NCI-H446 (cell line): ENCODE results near the gene SFXN3.

ENCODE experiments used
- DNase-seq, 2 experiments: peaks; one replicate each; lab custom pipeline; 2025; lab: John Stamatoyannopoulos, UW

The SFXN3 gene

DNA sequence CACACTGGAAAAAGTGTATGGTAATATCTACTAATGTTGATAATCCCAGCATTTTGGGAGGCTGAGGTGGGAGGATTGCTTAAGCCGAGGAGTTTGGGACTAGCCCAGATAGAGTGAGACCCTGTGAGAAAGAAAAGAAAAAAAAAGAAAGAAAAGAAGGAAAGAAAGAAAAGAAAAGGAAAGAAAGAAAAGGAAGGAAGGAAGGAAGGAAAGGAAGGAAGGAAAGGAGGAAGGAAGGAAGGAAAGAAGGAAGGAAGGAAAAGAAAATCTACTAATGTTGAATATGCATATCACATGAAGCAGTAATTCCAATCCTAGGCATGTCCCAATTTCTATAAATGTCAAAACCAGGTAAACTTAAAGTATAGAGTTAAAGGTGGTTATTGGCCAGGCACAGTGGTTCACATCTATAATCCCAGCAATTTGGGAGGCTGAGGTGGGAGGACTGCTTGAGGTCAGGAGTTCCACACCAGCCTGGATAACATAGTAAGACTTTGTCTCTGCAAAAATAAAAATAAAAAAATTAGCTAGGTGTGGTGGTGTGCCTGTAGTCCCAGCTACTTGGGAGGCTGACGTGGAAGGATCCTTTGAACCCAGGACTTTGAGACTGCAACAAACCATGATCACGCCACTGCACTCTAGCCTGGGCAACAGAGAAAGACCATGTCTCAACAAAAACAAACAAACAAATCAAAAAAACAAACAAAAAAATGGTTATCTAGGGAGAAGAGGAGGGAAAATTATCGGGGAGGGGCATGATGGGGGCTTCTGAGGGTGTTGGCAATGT lies 25.5 kb downstream of the SFXN3 start:
- no peak for DNase-seq

DNA sequence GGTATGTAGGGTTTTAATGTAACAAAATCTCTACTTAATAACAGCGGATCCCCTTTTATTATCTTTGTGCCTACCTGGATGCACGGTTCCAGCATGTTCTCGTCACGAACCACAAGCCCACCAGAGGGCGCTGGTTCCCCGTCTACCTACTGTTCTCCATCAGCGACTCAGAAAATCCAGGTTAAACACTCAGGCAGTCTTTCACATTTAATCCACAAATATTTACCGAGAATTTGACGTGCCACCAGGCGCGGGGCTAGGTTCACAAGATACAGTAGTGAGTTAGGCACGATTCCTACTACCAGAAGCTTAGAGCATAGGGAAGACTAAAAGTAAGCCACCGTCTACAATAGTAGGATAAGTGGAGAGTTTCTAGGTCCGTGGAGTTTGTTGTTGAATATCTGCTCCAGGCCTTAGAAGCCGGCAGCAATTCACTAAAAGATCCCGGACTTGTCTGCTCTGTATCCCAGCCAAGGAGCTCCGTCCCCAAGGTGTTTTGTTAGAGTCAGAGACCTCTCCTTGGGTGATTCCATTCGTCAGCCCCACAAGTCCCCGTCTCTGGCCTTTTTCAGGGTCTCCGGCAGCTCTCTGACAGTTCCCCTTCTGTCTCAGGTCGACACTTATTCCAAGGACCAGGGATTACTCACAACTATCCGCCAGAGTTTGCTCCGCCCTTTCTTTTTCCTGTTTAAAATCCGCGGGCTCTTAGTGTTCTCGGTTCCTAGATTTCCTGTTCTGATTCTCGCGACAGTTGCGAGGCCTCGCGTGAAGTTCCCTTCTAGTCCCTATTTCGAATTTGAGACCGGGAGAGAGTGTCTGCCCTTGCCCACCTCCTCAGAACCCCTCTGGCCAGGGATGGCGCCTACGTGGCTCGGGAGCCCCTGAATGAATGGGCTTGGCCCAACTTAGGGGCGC lies 29.3 kb downstream of the SFXN3 start:
- peak; percentile 78 to 91 for DNase-seq

- DNase-seq, result peak; percentile 81 to 92
Observed at GRCh38 chr10:101060951-101061623, 30.1 kb downstream of the SFXN3 start.

- DNase-seq, result peak in 1 of 2 experiments; percentile 38
Observed at GRCh38 chr10:101061624-101062231, 30.7 kb downstream of the SFXN3 start, which contains the start of gene KAZALD1. Gene KAZALD1, plus strand, starts transcription at chr10:101061989. Its CDS starts 604 bp downstream, at chr10:101062593.

DNA sequence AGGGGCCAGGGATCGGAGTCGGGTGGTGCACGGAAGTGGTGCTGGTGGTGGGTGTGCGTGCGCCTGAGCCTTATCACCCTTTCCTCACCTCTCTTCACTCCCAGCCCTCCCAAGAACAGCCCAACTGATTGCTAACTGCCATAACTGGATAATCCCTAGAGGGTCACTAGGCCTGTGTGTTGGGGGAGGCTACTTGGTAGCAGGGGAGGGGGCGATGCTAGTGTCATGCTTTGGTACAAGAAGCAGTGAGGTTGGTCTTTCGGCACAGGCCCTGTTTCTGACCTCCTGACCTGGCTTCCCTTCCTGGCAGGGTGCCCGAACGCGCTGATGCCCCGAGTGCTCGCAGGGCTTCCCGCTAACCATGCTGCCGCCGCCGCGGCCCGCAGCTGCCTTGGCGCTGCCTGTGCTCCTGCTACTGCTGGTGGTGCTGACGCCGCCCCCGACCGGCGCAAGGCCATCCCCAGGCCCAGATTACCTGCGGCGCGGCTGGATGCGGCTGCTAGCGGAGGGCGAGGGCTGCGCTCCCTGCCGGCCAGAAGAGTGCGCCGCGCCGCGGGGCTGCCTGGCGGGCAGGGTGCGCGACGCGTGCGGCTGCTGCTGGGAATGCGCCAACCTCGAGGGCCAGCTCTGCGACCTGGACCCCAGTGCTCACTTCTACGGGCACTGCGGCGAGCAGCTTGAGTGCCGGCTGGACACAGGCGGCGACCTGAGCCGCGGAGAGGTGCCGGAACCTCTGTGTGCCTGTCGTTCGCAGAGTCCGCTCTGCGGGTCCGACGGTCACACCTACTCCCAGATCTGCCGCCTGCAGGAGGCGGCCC lies 31.4 kb downstream of the SFXN3 start:
- DNase-seq, result no peak

DNA sequence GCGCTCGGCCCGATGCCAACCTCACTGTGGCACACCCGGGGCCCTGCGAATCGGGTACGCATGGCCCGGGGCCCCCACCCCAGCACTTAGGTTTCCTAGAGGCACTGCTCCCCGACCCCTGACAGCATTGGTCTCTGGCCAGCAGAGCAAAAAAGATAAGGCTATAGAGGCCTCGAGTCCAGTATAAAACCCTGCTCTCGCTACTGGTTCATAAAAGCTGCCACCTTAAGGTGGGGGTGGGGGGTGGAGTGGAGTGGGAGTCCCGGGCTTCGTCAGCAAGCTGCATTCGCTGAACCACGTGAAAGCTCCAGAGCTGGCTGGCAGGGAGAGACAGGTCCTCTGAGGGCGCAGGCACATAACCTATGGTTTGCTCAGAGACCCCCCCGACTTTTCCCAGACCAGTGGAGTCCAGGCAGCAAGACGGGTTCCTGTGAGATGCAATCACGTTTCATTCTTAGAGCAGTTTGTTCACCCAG lies 32.1 kb downstream of the SFXN3 start:
- DNase-seq, result no peak

DNA sequence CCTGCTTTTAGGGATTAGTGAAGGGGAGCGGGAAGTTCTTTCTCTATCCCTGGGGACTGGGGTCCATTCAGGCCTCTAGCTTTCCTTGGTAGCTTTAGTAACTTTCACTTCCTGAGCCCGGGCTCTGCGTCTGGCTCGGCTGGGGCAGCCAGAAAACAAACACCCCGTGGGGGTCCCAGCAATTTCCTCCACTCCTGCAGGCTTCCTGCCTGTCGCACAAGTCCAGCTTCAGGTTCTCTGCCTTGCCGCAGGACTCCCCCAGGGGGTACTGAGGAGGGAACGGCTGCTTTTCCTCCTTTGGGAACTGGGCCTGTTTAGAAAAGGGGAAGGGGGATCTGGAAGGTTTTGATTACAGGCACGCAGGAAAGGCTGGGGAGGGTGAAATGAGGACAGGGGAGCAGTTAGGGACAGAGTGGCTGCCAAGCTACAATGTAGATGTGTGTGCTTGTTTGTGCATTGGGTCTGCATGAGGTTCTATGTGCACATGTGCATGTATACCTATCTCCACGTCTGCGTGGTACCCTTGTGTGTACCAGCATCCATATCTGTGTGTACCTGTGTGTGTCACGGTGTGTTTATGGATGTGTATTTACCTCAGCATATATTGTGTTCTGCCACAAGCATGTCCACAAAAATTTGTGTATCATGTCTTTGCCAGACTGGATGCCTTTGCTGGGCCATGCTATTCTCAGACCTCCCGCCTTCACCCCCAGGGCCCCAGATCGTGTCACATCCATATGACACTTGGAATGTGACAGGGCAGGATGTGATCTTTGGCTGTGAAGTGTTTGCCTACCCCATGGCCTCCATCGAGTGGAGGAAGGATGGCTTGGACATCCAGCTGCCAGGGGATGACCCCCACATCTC lies 32.7 kb downstream of the SFXN3 start:
- DNase-seq, result no peak

- DNase-seq, result no peak
Observed at GRCh38 chr10:101064415-101065030, 33.5 kb downstream of the SFXN3 start.

GRCh38 chr10:101065481-101066145 lies 34.6 kb downstream of the SFXN3 start:
- no peak for DNase-seq

DNA sequence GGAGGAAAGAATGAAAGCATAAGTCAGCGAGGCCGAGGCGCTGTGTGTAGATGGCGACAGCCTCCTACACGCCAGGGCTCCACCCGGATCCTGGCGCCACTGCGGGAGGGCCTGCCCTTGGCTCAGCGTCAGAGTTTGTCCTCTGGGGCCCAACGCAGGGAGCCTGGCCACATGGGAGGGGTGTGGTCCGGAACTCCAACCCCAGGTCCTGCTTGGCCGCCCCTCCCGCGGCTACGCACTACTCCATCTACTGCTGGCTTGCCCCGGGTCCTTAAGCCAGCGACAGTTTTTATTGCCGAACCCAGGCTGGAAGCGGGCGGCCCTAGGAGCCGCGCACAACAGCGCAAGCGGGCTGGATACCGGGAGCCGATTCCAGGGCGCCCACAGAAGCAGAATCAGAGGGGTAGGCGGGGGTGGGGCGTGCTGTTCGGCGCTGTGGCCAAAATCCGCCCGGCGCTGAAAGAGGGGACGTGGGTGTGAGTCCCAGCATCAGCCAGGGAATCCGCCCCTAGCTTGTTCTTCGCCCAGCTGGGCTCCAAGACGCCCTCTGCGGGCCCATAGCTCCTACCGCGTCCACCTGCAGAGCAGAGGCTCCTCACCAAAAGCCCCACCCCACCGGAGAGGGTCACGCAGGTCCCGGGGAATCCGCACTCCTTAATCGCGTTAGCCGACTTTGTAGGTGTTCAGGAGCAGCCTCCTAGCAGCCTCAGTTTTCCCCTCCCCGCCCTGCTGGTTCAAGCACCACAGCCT lies 35.3 kb downstream of the SFXN3 start:
- DNase-seq, result peak in 1 of 2 experiments; percentile 15

- no peak for DNase-seq
Observed at GRCh38 chr10:101066896-101067355, 35.9 kb downstream of the SFXN3 start.

DNA sequence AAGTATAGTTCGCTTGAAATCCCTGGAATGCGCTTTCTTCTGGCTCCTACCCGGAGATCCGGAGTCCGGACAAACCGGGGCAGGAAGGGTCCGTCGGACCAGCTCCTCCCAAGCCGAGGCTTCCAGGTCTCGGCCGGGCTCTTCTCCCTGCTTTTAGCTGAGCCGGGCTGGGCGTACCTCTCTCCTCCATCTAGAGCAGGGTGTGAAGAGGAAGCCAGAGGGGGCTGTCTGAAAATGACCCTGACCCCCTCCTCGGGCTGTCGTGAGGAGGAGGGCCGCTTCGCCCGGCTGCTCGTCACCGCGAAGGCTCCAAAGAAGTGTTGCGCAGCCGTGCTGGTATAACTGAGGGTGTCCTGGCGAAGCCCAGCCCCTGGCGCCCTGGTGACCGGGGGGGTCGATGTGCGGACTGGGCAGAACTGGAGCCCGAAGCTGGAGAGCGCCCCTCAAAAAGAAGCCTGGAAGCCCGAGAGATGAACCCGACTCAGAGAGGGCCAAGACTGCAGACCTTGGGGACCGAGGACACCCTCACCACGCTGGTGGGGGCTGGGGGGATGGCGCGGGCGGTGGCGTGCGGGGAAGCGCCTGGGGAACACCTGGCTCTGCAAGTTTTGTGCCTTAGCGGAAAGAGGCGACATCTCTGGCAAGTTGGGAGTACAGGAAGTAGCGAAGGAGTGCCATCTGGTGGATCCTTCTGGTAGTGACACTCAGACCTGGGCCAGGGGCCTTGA lies 36.5 kb downstream of the SFXN3 start:
- DNase-seq, result peak; percentile 29 to 72

DNA sequence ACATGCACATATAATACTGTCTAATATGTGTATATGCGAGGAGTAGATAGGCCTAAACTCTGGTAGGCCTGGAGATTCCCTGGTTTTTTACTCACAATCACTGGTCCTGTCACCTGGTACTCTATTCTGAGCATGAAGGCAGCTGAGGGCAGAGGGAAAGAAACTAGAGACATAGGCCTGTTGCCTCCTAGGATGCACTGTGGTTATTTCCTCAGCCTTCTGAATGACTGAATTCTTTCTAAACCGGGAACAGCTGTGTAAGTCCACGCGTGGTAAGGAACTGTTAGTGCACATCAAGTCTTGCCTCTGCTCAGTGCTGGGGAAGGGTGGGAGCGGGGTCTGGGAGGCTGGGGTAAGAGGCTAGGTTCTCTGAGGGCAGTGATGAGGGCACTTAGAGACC lies 38.4 kb downstream of the SFXN3 start:
- DNase-seq, result no peak

- no peak for DNase-seq
Observed at GRCh38 chr10:101070098-101070497, 39.1 kb downstream of the SFXN3 start.

GRCh38 chr10:101071267-101071884 lies 40.3 kb downstream of the SFXN3 start:
- no peak for DNase-seq

DNA sequence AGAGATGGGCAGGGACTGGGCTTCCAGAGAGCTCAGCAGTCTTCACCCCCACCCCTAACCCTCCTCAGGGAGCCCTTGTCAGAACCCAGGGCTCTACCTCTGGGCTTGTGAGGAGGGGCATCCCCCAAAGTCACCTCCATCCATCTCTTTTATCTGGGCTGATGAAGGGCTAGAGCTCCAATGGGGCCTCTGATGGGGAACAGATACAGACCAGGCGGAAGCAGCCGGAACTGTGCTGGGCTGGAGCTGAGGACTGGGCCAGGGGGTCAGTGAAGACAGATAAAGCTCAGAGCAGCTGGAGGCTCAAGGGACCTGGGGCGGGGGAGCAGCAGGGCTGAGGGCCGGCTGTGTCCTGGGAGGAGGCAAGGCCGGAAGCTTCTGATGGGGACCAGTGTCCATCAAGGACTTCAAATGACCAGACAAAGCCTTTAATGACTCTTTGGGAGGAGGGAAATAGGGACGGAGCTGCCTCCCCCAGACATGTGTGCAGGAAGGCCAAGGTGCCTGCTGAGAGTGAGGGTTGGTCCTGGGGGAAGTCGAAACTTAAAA lies 40.9 kb downstream of the SFXN3 start:
- no peak for DNase-seq

DNA sequence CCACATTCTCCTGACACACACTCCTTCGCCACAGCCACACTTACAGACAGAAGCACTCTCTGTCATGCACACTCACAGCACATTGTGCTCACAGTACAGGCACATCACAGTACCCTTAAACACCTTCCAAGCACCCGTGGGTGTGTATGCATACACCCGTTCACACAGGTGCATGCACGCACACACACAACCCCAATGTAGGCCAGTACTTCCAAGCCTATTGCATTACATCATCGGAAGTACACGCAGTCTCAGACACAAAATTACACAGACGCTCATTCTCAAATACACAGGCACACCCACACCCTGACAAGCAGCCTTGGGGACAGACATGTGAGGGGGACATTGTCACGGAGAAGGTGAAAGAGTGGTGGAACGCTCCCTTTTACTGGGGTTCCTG lies 41.9 kb downstream of the SFXN3 start:
- no peak for DNase-seq
